Activated CD4-positive, alpha-beta T cell treated with anti-CD3 and anti-CD28 coated beads, Interleukin-2, Interleukin-6, amounts not matched to agents 100 ng/mL and 50 ng/mL, durations not matched to agents 16 hours and 8 hours (primary cell): ENCODE measurements around the gene PIGB.
A peak's percentile ranks its signal among the peaks of the same experiment; 100 is the strongest.
"Not testable (repeated sequence)": the region's sequence is repeated elsewhere in the genome, so short reads cannot be mapped to it uniquely, and the experiment has no call there.

Experiments
- DNase-seq: peaks from one replicate; pipeline ENCODE4 v3.0.0-alpha.2; 2020

Gene PIGB

DNA sequence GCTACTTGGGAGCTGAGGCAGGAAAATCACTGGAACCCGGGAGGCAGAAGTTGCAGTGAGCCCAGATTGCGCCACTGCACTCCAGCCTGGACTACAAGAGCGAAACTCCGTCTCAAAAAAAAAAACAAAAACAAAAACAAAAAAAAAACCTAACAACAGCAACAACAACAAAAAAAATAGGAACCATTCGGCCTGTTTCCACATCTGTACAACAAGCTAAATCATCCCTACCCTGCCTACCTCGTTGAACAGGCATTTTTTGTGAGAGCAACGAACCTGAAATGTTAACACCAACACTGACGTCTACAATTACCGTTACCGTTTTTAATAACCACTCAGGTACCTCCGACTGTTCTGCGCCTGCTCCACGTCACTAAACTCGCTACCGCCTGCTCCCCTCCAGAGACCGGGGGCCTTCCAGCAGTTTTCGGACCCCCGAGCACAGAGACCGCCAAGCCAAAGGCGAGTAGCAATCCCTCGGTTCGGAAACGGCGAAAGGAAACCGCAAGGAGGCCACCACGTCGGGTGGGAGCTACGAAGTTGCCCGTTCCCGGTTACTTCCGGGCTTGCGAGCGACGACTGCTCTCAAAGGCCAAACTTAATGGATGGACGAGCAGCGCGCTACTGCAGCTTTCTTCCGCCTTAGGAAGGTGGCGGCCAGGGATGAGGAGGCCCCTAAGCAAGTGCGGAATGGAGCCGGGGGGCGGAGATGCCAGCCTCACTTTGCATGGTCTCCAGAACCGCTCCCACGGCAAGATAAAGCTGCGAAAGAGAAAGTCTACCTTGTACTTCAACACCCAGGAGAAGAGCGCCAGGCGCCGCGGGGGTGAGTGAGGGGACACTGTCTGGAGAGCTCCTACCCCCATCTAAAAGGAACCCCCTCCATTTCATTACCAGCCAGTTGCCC, at the start of gene PIGB, which contains the start of gene PIGBOS1:
Gene PIGB (plus strand): TSS at position 635 of the 907 bp plus-strand sequence. CDS start 29 bp downstream, at position 664.
Gene PIGBOS1 (minus strand): TSS at position 536 of the 907 bp plus-strand sequence. CDS start 1,331 bp downstream, outside the sequence.
- DNase-seq, result peak; percentile 87

DNA sequence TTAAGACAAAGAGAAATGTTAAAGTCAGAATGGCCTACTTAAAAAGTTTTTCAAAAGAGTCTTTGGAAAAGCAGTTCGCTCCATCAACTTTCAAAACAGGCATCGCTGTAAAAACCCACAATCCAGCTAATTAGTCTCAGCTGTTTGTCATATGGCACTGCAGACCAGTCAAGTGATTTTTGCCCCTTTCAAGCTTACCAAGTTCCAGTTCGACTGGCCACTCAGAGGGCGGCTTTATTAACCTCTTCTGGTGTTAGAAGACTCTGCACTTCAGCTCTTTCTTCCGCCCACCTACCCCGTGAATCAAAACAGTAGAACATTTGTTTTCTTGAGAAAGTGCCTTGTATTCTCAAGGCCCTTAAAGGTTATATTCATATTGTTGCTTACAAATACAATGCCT, 48.7 kb upstream of the PIGB start:
- no peak for DNase-seq

DNA sequence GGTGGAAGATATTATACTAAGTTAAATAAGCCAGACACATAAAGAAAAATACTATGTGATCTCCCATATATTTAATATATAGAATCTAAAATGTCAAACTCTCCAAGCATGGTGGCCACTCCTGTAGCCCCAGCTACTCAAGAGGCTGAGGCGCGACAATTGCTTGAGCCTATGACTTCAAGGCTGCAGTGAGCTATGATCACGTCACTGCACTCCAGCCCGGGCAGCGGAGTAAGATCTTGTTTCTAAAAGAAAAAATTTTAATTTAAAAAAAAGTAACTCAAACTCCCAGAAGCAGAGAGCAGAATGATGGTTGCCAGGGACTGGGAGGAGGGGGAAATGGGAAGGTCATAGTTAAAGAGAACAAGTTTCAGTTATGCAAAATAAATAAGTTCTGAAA, 42.7 kb upstream of the PIGB start:
- DNase-seq, result no peak

DNA sequence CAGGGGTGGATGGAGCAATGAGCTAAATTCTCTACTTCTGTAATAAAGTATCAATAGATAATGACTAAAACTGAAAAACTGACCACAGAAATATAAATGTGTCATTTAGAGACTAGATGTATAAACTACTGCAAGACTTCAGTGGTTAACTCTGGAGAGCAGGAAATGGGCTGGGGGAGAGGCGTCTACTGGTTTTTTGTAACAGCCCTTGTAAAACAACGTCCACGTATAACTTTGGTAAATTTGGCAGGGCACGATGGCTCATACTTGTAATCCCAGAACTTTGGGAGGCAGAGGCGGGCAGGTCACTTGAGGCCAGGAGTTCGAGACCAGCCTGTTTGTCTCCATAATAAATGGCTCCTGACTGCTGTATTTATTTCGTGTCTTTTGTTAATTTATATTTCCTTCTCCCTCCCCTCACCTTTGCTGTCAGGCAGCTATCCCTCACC, 41.9 kb upstream of the PIGB start:
- DNase-seq, result peak; percentile 91

DNA sequence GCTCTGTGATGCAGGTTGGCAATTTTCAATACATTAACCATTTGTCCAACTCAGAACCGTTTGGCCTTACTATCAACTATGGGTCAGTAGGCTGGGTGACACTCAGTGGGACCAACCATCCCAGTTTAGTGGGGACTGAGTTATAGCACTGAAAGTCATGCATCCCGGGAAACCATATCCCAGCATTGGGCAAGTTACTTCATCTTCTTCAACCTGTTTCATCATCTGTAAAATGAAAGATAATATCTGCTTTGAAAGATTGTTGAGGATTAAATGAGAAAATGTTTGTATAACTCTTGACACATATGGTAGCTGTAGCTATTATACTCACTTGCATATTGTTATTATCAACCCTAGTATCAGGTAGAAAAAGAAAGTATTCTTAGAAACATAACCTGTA, 41.3 kb upstream of the PIGB start:
- no peak for DNase-seq

DNA sequence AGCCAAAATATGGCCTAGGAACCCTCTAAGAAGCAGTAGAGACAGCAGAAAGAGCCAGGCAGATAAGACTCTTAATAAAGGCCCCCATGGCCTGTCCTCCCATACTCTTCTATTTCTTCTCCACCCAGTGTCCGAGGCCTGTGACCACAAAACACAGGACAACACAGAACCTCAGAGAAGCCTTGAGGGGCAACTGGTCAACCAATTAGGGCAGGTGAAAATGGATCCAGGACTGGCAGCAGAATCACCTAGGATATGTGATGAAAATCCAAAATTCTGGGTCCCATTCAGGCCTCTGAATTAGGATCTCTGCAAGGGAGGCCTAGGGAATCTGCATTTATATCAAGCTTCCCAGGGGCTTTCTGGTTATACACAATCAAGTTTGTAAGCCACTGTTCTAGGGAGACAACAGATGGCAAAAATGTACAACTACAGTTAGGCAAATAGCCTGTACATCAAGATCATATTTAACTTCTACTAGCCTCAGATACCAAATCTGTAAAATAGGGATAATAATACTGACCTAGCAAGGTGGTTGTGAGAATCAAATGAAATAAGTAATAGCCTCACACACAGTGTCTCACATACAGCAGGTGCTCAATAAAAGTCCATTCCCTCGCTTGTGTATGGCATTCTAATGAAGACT, 39.8 kb upstream of the PIGB start:
- no peak for DNase-seq

DNA sequence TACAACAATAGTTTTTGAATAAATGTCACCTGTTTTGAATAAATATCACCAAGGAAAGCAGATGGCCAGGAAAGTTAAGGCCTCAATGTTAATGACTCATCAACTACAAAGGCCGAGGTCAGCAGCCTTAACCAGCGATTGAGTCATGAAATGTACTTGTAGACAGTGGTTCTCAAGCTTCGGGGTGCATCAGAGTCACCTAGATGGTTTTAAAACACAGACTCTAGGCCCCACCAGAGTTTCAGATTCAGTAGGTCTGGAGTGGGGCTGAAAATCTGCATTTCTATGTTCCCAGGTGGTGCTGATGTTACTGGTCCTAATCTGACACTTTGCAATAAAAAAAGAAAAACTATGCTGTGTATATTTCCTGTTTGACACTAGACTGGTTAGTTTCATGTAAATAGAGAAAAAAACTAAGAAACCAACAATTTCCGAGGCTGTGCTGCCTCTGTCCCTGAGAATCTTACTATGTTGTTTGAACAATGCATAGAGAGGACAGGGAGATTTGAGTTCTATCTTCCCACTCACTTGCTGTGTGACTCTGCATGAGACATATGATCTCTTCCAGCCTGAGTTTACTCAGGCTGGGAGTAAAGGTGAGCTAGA, 39.2 kb upstream of the PIGB start:
- DNase-seq, result peak; percentile 90

DNA sequence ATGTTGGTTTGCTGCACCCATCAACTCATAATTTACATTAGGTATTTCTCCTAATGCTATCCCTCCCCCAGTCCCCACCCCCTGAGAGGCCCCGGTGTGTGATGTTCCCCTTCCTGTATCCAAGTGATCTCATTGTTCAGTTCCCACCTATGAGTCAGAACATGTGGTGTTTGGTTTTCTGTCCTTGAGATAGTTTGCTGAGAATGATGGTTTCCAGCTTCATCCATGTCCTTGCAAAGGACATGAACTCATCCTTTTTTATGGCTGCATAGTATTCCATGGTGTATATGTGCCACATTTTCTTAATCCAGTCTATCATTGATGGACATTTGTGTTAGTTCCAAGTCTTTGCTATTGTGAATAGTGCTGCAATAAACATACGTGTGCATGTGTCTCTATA, 38.4 kb upstream of the PIGB start:
- DNase-seq, result peak; percentile 65

DNA sequence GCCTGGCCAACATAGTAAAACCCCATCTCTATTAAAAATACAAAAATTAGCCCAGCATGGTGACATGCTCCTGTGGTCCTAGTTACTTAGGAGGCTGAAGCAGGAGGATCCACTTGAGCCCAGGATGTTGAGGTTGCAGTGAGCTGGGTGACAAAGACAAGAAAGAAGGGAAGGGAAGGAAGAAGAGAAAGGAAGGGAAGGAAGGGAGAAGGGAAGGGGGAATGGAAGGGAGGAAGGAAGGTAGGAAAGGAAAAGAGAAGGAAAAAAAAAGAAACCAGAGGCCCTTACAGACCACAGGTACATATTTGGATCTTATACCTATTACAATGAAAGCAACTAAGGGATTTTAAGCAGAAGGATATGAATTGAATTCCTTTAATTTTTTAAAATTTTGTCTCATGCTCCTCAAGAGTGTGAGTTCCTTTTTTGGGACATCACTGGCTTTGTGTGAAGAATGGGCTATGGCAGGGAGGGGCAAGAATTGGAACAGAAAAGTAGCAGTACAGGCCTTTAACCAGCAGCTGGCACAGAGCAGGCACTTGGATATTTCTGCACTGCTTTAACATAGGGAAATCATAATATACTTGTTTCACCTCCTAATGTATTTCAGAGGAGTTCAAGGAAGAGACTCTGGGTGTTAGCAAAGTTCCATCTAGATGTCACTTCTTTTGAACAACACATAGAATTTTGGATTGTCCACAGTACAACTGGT, 37.3 kb upstream of the PIGB start:
- no peak for DNase-seq

DNA sequence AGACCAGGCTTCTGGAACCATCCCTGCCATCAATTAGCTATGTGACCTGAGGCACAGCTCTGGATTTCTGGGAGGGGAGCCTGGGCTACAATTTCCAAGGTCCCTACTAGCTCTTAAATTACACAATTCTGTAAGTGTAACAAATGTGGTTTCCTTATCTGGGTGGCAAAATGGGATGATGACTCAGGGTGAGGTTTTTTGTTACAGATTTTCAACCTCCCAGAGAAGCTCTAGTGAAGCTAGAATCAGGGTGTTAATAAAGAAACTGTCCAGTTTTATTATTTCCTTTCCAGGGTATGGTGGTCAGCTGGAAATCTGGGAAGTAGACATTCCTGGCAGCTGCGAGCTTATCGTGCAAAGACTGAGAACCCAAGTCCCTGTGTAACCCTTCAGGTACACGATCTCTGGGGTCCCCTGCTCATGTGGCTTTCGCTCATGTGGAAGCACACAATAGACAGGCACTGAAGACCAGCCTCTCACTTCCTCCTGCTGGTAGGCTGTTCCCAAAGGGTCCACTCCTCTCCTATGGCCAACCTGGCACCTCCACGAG, 36.7 kb upstream of the PIGB start:
- DNase-seq, result peak; percentile 74

DNA sequence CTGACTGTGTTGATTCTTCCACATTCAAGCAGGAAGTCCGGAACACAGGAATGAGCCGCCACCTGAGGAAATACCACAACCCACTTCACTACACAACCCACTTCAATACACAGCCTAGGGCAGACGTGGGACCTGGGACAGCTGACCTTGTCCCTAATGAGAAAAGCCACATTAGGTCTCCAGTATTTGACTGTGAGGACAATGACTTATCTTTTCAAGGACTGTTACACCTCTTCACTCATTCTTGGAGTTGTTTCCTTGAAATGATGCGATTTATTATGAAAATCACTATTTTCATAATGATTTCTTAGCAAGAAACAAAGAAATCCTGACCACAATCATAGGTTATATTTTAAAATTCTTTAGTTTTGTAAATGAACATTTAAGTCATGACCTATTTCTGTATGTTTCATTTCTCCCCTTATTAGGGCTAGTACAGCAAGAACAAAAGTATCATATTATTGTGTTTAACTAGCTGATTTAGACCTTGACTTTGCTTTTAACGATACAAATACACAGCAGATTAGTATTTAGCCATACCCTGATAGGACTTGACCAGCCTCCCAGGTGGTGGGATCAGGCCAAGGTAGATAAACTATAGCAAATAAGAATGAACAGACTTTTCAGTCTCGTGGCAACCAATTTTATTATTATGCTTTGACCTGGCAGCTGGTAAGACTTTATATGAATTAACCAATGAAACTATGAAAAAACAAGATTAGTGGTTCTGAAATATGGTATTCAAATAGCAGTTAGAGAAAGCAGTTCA, 35.5 kb upstream of the PIGB start:
- peak; percentile 58 for DNase-seq

DNA sequence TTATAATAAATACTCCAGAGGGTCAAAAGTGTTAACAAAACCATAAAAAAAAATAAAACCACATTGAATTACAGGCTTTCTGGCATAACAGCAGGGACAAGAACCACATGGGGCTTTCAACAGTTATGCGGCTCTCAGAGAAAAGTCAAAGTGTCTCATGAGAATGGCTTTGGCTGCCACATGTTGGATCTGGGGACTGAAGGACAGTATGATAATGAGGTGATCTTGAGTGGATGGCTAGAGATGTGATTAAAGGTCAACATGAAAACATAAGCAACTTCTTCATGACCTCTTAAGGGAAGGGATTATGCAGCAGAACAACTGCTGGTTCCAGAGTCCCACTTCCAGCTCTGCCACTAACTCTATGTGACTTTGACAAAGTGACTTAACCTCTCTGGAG, 34.6 kb upstream of the PIGB start:
- DNase-seq, result no peak

DNA sequence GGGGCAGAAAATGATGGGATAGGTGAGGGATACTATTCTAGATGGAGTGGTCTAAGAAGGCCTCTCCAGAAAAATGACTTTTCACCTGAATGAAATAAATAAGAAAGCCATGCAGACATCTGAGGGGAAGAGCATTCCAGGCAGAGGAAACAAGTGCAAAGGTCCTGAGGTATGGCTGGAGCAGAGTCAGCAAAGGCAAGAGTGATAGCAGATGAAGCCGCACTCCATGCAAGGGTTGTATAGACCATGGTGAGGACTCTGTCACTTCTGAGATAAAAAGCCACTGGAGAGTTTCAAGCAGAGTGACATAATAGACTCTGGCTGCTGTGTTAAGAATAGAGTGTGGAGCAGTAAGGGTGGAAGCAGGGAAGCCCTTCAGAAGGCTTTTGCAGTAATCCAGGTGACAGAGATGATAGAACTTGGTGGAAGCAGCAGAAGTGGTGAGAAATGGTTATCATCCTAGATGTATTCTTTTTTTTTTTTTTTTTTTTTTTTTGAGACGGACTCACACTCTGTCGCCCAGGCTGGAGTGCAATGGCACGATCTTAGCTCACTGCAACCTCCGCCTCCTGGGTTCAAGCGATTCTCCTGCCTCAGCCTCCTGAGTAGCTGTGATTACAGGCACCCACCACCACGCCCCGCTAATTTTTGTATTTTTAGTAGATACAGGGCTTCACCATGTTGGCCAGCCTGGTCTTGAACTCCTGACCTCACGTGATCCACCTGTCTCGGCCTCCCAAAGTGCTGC, 32.4 kb upstream of the PIGB start:
- DNase-seq, result not testable (repeated sequence)

DNA sequence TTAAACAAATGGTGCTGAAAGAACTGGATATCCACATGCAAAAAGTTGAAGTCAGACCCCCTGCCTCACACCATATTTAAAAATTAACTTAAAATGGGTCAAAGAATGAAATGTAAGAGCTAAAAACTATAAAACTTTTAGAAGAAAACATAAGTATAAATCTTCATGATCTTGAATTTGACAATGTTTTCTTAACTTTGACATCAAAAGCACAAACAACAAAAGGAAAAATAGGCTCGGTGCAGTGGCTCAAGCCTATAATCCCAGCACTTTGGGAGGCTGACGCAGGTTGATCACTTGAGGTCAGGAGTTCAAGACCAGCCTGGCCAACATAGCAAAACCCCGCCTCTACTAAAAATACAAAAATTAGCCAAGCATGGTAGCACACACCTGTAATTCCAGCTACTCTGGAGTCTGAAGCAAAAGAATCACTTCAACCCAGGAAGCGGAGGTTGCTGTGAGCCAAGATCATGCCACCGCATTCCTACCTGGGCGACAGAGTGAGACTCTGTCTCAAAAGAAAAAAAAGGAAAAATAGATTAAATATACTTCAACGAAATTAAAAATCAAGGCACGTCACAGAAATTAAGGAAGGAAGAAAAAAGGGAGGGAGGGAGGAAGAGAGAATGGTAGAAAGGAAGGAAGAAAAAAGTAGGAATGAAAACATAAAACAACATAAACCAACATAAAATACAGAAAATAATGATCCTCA, 30.9 kb upstream of the PIGB start:
- DNase-seq, result no peak

DNA sequence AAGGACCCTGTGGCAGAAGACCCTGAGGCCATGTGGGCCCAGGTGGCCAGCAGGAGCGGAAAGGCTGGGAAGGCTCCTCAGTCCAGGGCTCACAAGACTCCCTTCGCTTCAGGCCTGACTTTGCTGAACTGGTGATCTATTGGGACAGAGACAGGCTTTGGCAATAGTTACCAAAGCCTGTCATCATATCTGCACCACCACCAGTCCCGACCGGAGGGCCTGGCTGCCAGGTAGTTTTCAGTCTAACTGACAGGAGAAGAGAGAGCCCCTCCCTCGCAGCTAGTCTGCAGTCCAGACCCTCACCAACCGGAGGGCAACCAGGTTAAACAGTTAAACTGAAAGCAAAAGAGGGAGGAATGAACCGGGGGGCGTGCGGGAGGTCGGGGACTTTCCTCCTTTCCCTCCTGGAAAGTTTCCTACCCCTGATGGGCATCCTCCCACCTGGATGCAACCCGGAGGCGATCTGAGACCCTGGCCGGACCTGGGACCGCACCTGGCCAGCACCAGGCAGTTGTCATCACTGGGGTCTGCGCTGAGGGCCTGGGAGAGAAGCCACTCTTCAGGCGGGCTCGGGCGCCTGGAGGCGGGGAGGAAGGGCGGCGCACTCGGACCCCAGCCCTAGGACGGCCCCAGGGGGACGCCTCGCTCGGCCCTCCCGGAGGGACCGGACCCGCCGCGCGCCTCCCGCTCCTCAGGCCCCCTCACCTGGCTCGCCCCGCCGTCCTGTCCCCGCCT, 29.8 kb upstream of the PIGB start:
- peak; percentile 66 for DNase-seq

DNA sequence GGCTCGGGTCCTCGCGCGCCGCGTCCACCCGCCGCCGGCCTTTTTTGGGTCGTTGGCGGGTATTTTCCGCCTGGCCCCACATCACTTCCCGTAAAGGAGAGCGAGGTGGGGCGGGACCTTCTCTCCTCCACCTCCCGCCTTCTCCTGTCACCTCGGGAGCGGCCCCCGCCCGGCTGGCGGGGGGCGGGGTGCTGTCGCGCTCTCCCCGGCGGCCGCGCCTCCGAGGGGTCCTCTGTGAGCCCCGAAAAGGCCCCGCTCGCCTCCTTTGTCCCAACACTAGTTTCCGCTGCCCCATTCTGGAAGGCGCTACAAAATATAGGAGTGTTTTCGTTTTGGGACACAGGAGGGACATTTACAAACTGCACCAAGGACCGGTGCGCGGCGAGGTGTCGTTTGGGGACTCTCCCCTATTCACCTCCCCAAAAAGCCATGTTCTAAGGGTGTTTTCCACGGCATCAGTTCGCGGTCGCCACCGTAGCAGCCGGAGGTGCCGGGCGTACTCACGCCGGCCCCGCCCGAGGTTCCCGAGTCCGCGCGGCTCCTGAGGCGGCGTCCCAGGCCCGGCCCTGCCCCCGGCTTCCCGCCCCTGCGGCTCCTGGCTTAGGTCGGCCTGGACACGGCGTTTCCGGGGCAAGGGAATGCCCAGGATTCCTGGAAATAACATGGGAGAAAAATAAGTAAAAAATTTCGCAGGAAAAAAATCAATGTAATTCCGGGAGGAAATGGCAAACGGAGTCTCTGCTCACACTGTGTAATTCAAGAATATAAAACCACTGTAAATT, 29.1 kb upstream of the PIGB start, which contains the start of gene RAB27A:
Gene RAB27A (minus strand): TSS at position 68 of the 782 bp plus-strand sequence. CDS start 54,879 bp downstream, outside the sequence.
- peak; percentile 89 for DNase-seq

DNA sequence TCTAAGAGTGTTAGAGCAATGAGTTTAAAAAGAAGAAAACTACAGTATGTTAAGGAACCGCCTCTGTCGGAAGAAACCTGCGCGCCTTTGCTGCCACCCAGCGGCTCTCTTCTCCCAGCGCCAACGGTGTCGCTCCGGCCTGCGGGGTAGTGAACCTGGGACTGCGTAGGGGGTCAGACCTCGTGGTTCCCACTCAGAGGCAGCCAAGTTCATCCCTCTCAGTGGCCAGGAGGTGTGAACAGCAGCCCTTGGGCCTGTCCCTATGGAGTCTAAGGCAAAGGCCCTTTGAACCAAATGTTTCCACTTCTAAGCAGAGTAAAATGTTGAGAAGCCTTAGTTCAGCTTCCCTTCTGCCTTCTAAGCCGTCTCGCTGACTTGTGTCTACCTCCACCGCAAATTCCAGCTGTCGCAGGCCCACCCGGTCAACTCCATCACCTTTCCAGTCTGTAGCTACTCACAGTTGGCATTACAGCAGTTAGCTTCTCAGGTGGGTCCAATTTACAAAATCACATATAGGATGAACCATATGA, 28.4 kb upstream of the PIGB start:
- peak; percentile 90 for DNase-seq

DNA sequence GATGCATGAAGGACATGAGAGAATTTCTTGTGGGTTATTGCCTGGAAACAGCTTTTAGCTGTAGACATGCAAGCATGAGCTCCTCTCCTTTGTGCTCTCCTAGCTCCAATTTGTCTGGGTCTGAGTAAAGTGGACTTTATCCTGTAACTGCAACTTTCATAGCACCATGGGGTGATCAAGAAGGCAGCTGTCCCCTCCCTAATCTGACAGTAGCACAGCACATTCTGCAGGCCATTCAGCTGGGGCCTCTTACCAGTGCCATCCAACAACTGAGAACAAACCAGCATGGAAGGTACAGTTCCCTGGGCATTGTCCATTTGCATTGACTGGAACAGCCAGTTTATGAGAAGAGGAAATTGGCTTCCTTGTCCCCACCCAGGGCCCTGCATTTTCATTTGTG, 21.7 kb upstream of the PIGB start:
- no peak for DNase-seq
